22Rv1 (cell line): ENCODE results near the gene GABPB2.
A peak's percentile ranks its signal among the peaks of the same experiment; 100 is the strongest.

Source experiments
- H3K27ac ChIP-seq: fragments of 450-650 bp; 2 replicates; pipeline ENCODE4 v1.5.1; 2017
- CTCF ChIP-seq: fragments of 450-650 bp; IDR thresholded peaks from 2 replicates; pipeline ENCODE4 v1.5.1; 2017; ENCODE audit warnings: mild to moderate bottlenecking
- ZFX ChIP-seq: fragments of 450-650 bp; IDR thresholded peaks from 2 replicates; pipeline ENCODE4 v1.6.1; 2017; ENCODE audit warnings: antibody characterized with exemption, borderline replicate concordance

The GABPB2 gene

GRCh38 chr1:151039521-151039920 is 31.0 kb upstream of the GABPB2 start:
- no peak for TF ChIP-seq CTCF
- TF ChIP-seq ZFX: no peak
- no peak overlapping the region for H3K27ac ChIP-seq

- TF ChIP-seq CTCF: no peak
- no peak for TF ChIP-seq ZFX
- H3K27ac ChIP-seq: no peak overlapping the region
Measured at GRCh38 chr1:151043163-151043562, 27.4 kb upstream of the GABPB2 start.

- H3K27ac ChIP-seq: peak within 1 kb of the TSS; percentile 75
- TF ChIP-seq ZFX (no peak), CTCF (no peak)
Measured at GRCh38 chr1:151047591-151047924, 23.0 kb upstream of the GABPB2 start, which contains the start of gene C1orf56. Gene C1orf56 (plus strand): TSS chr1:151047751. CDS start chr1:151047848, 97 bp downstream.

- H3K27ac ChIP-seq: peak overlapping the region; percentile 75
Measured at GRCh38 chr1:151047925-151048644, 22.5 kb upstream of the GABPB2 start.

GRCh38 chr1:151048645-151049032 is 21.9 kb upstream of the GABPB2 start:
- TF ChIP-seq ZFX: no peak
- peak; percentile 45 for TF ChIP-seq CTCF
- peak overlapping the region; percentile 75 for H3K27ac ChIP-seq

More at GRCh38 chr1:151047925-151048644, 22.5 kb upstream of the GABPB2 start:
- no peak for TF ChIP-seq ZFX
- TF ChIP-seq CTCF: peak; percentile 77

- H3K27ac ChIP-seq: peak overlapping the region; percentile 75
- no peak for TF ChIP-seq ZFX
- TF ChIP-seq CTCF: no peak
Measured at GRCh38 chr1:151049458-151049857, 21.1 kb upstream of the GABPB2 start.

GRCh38 chr1:151050051-151050688 is 20.4 kb upstream of the GABPB2 start:
- TF ChIP-seq ZFX: no peak
- no peak for TF ChIP-seq CTCF

More at GRCh38 chr1:151050051-151050688, 20.4 kb upstream of the GABPB2 start:
- peak overlapping the region; percentile 75 for H3K27ac ChIP-seq
